Measurements from ENCODE around the gene KCNS3. TPM values are rescaled to one million over a fixed set of nuclear protein-coding genes. Genes with fewer than 3 reads are reported as not detected.

Gene KCNS3
- total RNA-seq, 4 donors from 2014 or later: 13.7 to 65.4 (median 52.9) TPM

- H3K9me3 ChIP-seq: no peaks in the 10 kb centered on the region
- 50 to 75% methylated on average over 2 to 4 of the region's 4 CpGs for WGBS, 2 donors (ENCODE audit: low coverage in 1 of 2)
- no peak for DNase-seq
- no peak overlapping the region for H3K27ac ChIP-seq
- H3K4me1 ChIP-seq: no peaks in the 10 kb centered on the region
- H3K36me3 ChIP-seq: no peaks in the 10 kb centered on the region
- in situ Hi-C loops (cut with MboI; ENCODE audit: low pct_ligation_motif_present in 1 of 4, low pct_unique_long_range_greater_than_20kb in 1 of 4, low sequenced_read_pairs in 3 of 4) (no loop called here), intact Hi-C loops (cut with DNase I; ENCODE audit: low total_unique reads) (no loop called here)
- H3K4me3 ChIP-seq: no peak overlapping the region
- no peaks in the 10 kb centered on the region for H3K27me3 ChIP-seq
- TF ChIP-seq CTCF (IDR thresholded peaks at IDR 0.05) (no peak), POLR2A (IDR thresholded peaks at IDR 0.05) (no peak), EP300 (IDR thresholded peaks at IDR 0.05; ENCODE audit: low read depth) (no peak), POLR2AphosphoS5 (IDR thresholded peaks at IDR 0.05) (no peak)
These were observed 65.0 kb downstream of the KCNS3 start for GRCh38 chr2:17943444-17943843.

- no peak for DNase-seq
- Histone ChIP-seq H3K9me3 (no peaks in the 10 kb centered on the region), H3K36me3 (no peaks in the 10 kb centered on the region), H3K27ac (no peak overlapping the region), H3K4me3 (no peak overlapping the region), H3K27me3 (no peaks in the 10 kb centered on the region), H3K4me1 (no peaks in the 10 kb centered on the region)
- 60 to 73% methylated on average over 3 of the region's 3 CpGs for WGBS, 2 donors (ENCODE audit: low coverage in 1 of 2)
- in situ Hi-C loops (cut with MboI; ENCODE audit: low pct_ligation_motif_present in 1 of 4, low pct_unique_long_range_greater_than_20kb in 1 of 4, low sequenced_read_pairs in 3 of 4) (no loop called here), intact Hi-C loops (cut with DNase I; ENCODE audit: low total_unique reads) (no loop called here)
- TF ChIP-seq CTCF (IDR thresholded peaks at IDR 0.05) (no peak), POLR2A (IDR thresholded peaks at IDR 0.05) (no peak)
These were observed 68.6 kb downstream of the KCNS3 start for GRCh38 chr2:17947113-17947512.

- no peak for TF ChIP-seq EP300 (IDR thresholded peaks at IDR 0.05; ENCODE audit: low read depth)
- no peak for TF ChIP-seq POLR2AphosphoS5 (IDR thresholded peaks at IDR 0.05)
- TF ChIP-seq POLR2A (IDR thresholded peaks at IDR 0.05): no peak
- TF ChIP-seq CTCF (IDR thresholded peaks at IDR 0.05): no peak
- Histone ChIP-seq H3K4me3 (no peak overlapping the region), H3K9me3 (no peaks in the 10 kb centered on the region), H3K36me3 (no peaks in the 10 kb centered on the region), H3K27ac (no peak overlapping the region), H3K4me1 (no peaks in the 10 kb centered on the region), H3K27me3 (no peaks in the 10 kb centered on the region)
- WGBS, 2 donors (ENCODE audit: low coverage in 1 of 2): 60 to 65% methylated on average over 1 to 6 of the region's 6 CpGs
- in situ Hi-C loops (cut with MboI; ENCODE audit: low pct_ligation_motif_present in 1 of 4, low pct_unique_long_range_greater_than_20kb in 1 of 4, low sequenced_read_pairs in 3 of 4) (no loop called here), intact Hi-C loops (cut with DNase I; ENCODE audit: low total_unique reads) (no loop called here)
- no peak for DNase-seq
These were observed 71.5 kb downstream of the KCNS3 start for GRCh38 chr2:17950006-17950405.

GRCh38 chr2:17951563-17951962 lies 73.1 kb downstream of the KCNS3 start:
- Histone ChIP-seq H3K9me3 (no peaks in the 10 kb centered on the region), H3K36me3 (no peaks in the 10 kb centered on the region), H3K27me3 (no peaks in the 10 kb centered on the region), H3K4me3 (no peak overlapping the region), H3K27ac (no peak overlapping the region), H3K4me1 (no peaks in the 10 kb centered on the region)
- TF ChIP-seq EP300 (IDR thresholded peaks at IDR 0.05; ENCODE audit: low read depth): no peak
- intact Hi-C loops (cut with DNase I; ENCODE audit: low total_unique reads) (no loop called here), in situ Hi-C loops (cut with MboI; ENCODE audit: low pct_ligation_motif_present in 1 of 4, low pct_unique_long_range_greater_than_20kb in 1 of 4, low sequenced_read_pairs in 3 of 4) (no loop called here)
- 64 to 83% methylated on average over 3 to 4 of the region's 4 CpGs for WGBS, 2 donors (ENCODE audit: low coverage in 1 of 2)
- no peak for DNase-seq

- Histone ChIP-seq H3K27me3 (no peaks in the 10 kb centered on the region), H3K27ac (no peak overlapping the region), H3K4me3 (no peak overlapping the region), H3K4me1 (no peaks in the 10 kb centered on the region), H3K9me3 (no peaks in the 10 kb centered on the region), H3K36me3 (no peaks in the 10 kb centered on the region)
- DNase-seq: no peak
- in situ Hi-C loops (cut with MboI; ENCODE audit: low pct_ligation_motif_present in 1 of 4, low pct_unique_long_range_greater_than_20kb in 1 of 4, low sequenced_read_pairs in 3 of 4) (no loop called here), intact Hi-C loops (cut with DNase I; ENCODE audit: low total_unique reads) (no loop called here)
- TF ChIP-seq EP300 (IDR thresholded peaks at IDR 0.05; ENCODE audit: low read depth) (no peak), CTCF (IDR thresholded peaks at IDR 0.05) (no peak), POLR2AphosphoS5 (IDR thresholded peaks at IDR 0.05) (no peak), POLR2A (IDR thresholded peaks at IDR 0.05) (no peak)
- 52 to 76% methylated on average over 2 to 4 of the region's 4 CpGs for WGBS, 2 donors (ENCODE audit: low coverage in 1 of 2)
These were observed 80.1 kb downstream of the KCNS3 start for GRCh38 chr2:17958466-17959092.

Data from transverse colon (tissue), 4 donors.